Fibroblast of lung (primary cell): Measurements from ENCODE around the gene TMPO.

ENCODE experiments used
- CTCF ChIP-seq, 2 donors: IDR thresholded peaks in 1 of 2; conservative IDR thresholded peaks in 1 of 2; 1 replicate in 1 of 2; 2 replicates in 1 of 2; pipeline ENCODE4 v1.5.1; 2011 to 2012; ENCODE audit warnings: low read length in 2 of 2, control low read depth in 1 of 2, inconsistent platforms in 1 of 2, low read depth in 1 of 2, mild to moderate bottlenecking in 1 of 2
- EZH2 ChIP-seq: IDR thresholded peaks from 2 replicates; pipeline ENCODE4 v1.5.1; 2012; ENCODE audit warnings: low read length, control low read depth, mild to moderate bottlenecking; ENCODE audit errors: missing control alignments

GRCh38 chr12:98582093-98582492 is 66.7 kb downstream of the TMPO start:
- TF ChIP-seq EZH2 = no peak
- TF ChIP-seq CTCF (conservative IDR thresholded peaks at IDR 0.05 in 1 of 2, IDR thresholded peaks at IDR 0.05 in 1 of 2; ENCODE audit: low read depth in 1 of 2, low read length in 2 of 2) = no peak
